Progenitor cell of endocrine pancreas (in vitro differentiated cells): ENCODE results near the gene C19orf12. TPM values are rescaled to one million over a fixed set of nuclear protein-coding genes. Genes with fewer than 3 reads are reported as not detected.
"Not testable (repeated sequence)": the region's sequence is repeated elsewhere in the genome, so short reads cannot be mapped to it uniquely, and the experiment has no call there.

Source experiments
- DNase-seq: peaks from one replicate; pipeline ENCODE4 v3.0.0; 2021; ENCODE audit warnings: low spot score; ENCODE audit not compliant: unreplicated experiment
- H3K27ac Mint-ChIP-seq: 2 replicates; pipeline ENCODE4 v1.8.0; 2021; ENCODE audit warnings: mild to moderate bottlenecking, moderate library complexity, mixed read lengths
- H3K27me3 Mint-ChIP-seq: 2 replicates; pipeline ENCODE4 v1.8.0; 2021; ENCODE audit warnings: mixed read lengths
- H3K36me3 Mint-ChIP-seq: 2 replicates; pipeline ENCODE4 v1.8.0; 2022; ENCODE audit warnings: mixed read lengths; ENCODE audit not compliant: insufficient read depth
- H3K4me1 Mint-ChIP-seq: 2 replicates; pipeline ENCODE4 v1.8.0; 2021; ENCODE audit warnings: low read depth, mixed read lengths
- H3K4me3 Mint-ChIP-seq: 2 replicates; pipeline ENCODE4 v1.8.0; 2021; ENCODE audit warnings: low read depth, mild to moderate bottlenecking, moderate library complexity, mixed read lengths
- H3K9me3 Mint-ChIP-seq: 2 replicates; pipeline ENCODE4 v1.8.0; 2021; ENCODE audit warnings: low read depth, mixed read lengths
- CTCF ChIP-seq: fragments of 200-600 bp; sonication (generic); IDR thresholded peaks from one replicate; pipeline ENCODE4 v1.5.0; 2021; ENCODE audit warnings: antibody characterized with exemption, mild to moderate bottlenecking; ENCODE audit not compliant: unreplicated experiment
- total RNA-seq: library from RNA; stranded (reverse); gene quantifications from 2 replicates; pipeline ENCODE4 v1.2.1, GENCODE V29; 2021

The C19orf12 gene
- total RNA-seq, 1 donor from 2014 or later: 37.6 TPM

- H3K27me3 Mint-ChIP-seq: no peaks in the 10 kb centered on the region
- no peak for DNase-seq
- H3K36me3 Mint-ChIP-seq: peaks cover 9% of the 10 kb centered on the region
- TF ChIP-seq CTCF: no peak
- H3K27ac Mint-ChIP-seq: no peak overlapping the region
- peaks cover 4% of the 10 kb centered on the region for H3K4me1 Mint-ChIP-seq
- H3K9me3 Mint-ChIP-seq: no peaks in the 10 kb centered on the region
- no peak overlapping the region for H3K4me3 Mint-ChIP-seq
Measured at GRCh38 chr19:29673451-29674371, 41.4 kb downstream of the C19orf12 start.

GRCh38 chr19:29672933-29673336 is 42.1 kb downstream of the C19orf12 start:
- Mint-ChIP-seq H3K27me3 (no peaks in the 10 kb centered on the region), H3K4me1 (peaks cover 4% of the 10 kb centered on the region), H3K36me3 (peaks cover 9% of the 10 kb centered on the region), H3K4me3 (no peak overlapping the region), H3K27ac (no peak overlapping the region), H3K9me3 (no peaks in the 10 kb centered on the region)
- DNase-seq: no peak
- no peak for TF ChIP-seq CTCF

GRCh38 chr19:29672319-29672932 is 42.6 kb downstream of the C19orf12 start:
- no peaks in the 10 kb centered on the region for H3K9me3 Mint-ChIP-seq
- H3K4me1 Mint-ChIP-seq: peaks cover 4% of the 10 kb centered on the region
- peaks cover 9% of the 10 kb centered on the region for H3K36me3 Mint-ChIP-seq
- H3K27me3 Mint-ChIP-seq: no peaks in the 10 kb centered on the region
- no peak for TF ChIP-seq CTCF
- H3K27ac Mint-ChIP-seq: no peak overlapping the region
- H3K4me3 Mint-ChIP-seq: no peak overlapping the region
- no peak for DNase-seq

GRCh38 chr19:29671393-29672160 is 43.5 kb downstream of the C19orf12 start:
- no peaks in the 10 kb centered on the region for H3K27me3 Mint-ChIP-seq
- peaks cover 9% of the 10 kb centered on the region for H3K36me3 Mint-ChIP-seq
- H3K4me3 Mint-ChIP-seq: no peak overlapping the region
- no peak for DNase-seq
- H3K27ac Mint-ChIP-seq: peak overlapping the region; percentile 9
- peaks cover 11% of the 10 kb centered on the region for H3K4me1 Mint-ChIP-seq
- H3K9me3 Mint-ChIP-seq: no peaks in the 10 kb centered on the region
- no peak for TF ChIP-seq CTCF

GRCh38 chr19:29671026-29671392 is 44.1 kb downstream of the C19orf12 start:
- H3K9me3 Mint-ChIP-seq, H3K27me3 Mint-ChIP-seq, H3K36me3 Mint-ChIP-seq, H3K4me3 Mint-ChIP-seq, DNase-seq: not testable (repeated sequence)
- Mint-ChIP-seq H3K4me1 (peaks cover 16% of the 10 kb centered on the region), H3K27ac (peak overlapping the region; percentile 9)
